GM12875 (cell line): Measurements from ENCODE around the gene EBI3.
"Not testable (repeated sequence)": the region's sequence is repeated elsewhere in the genome, so short reads cannot be mapped to it uniquely, and the experiment has no call there.

Source experiments
- H3K4me3 ChIP-seq: one replicate; pipeline ENCODE4 v1.5.1; 2011; ENCODE audit warnings: low read depth, low read length, control low read depth
- CTCF ChIP-seq: IDR thresholded peaks from 2 replicates; pipeline ENCODE4 v1.5.1; 2011; ENCODE audit warnings: low read depth, mild to moderate bottlenecking, control low read depth, inconsistent platforms, low read length, moderate library complexity, borderline replicate concordance; ENCODE audit not compliant: insufficient read depth

The EBI3 gene

GRCh38 chr19:4186087-4186993 is 43.0 kb upstream of the EBI3 start:
- TF ChIP-seq CTCF, result peak; percentile 93
- no peak overlapping the region for H3K4me3 ChIP-seq

GRCh38 chr19:4187313-4188122 is 41.8 kb upstream of the EBI3 start:
- H3K4me3 ChIP-seq, result no peak overlapping the region
- no peak for TF ChIP-seq CTCF

- no peak for TF ChIP-seq CTCF
- no peak overlapping the region for H3K4me3 ChIP-seq
Measured at GRCh38 chr19:4189641-4190040, 39.7 kb upstream of the EBI3 start.

GRCh38 chr19:4192537-4192936 is 36.8 kb upstream of the EBI3 start:
- not testable (repeated sequence) for H3K4me3 ChIP-seq

- H3K4me3 ChIP-seq, result no peak overlapping the region
- no peak for TF ChIP-seq CTCF
Measured at GRCh38 chr19:4194353-4194752, 35.0 kb upstream of the EBI3 start.

GRCh38 chr19:4196009-4196408 is 33.3 kb upstream of the EBI3 start:
- TF ChIP-seq CTCF, result no peak
- no peak overlapping the region for H3K4me3 ChIP-seq

- TF ChIP-seq CTCF, result no peak
- no peak overlapping the region for H3K4me3 ChIP-seq
Measured at GRCh38 chr19:4196587-4197148, 32.7 kb upstream of the EBI3 start.
